Endodermal cell (in vitro differentiated cells): ENCODE data around the gene RUNX1. TPM values are rescaled to one million over a fixed set of nuclear protein-coding genes. Genes with fewer than 3 reads are reported as not detected.

Source experiments
- DNase-seq: peaks from one replicate; pipeline ENCODE4 v3.0.0-alpha.2; 2017
- H3K27ac ChIP-seq: 2 replicates; pipeline ENCODE4 v1.5.1; 2013; ENCODE audit warnings: mild to moderate bottlenecking, low read depth, low read length, moderate library complexity
- H3K27me3 ChIP-seq: 2 replicates; pipeline ENCODE4 v1.6.1; 2013; ENCODE audit warnings: mild to moderate bottlenecking, low read length, moderate library complexity; ENCODE audit not compliant: insufficient read depth, control insufficient read depth, poor library complexity, severe bottlenecking
- H3K36me3 ChIP-seq: 2 replicates; pipeline ENCODE4 v1.7.0; 2013; ENCODE audit warnings: mild to moderate bottlenecking, low read length, moderate library complexity; ENCODE audit not compliant: control insufficient read depth, insufficient read depth
- H3K4me1 ChIP-seq: one replicate; pipeline ENCODE4 v1.7.0; 2013; ENCODE audit warnings: low read length; ENCODE audit not compliant: control insufficient read depth, insufficient read depth
- H3K4me3 ChIP-seq: 2 replicates; pipeline ENCODE4 v1.5.1; 2013; ENCODE audit warnings: mild to moderate bottlenecking, low read length, moderate library complexity
- H3K9ac ChIP-seq: 2 replicates; pipeline ENCODE4 v1.6.1; 2013; ENCODE audit warnings: mild to moderate bottlenecking, low read length, moderate library complexity; ENCODE audit not compliant: poor library complexity, severe bottlenecking; ENCODE audit errors: extremely low read depth
- H3K9me3 ChIP-seq: 2 replicates; pipeline ENCODE4 v1.6.1; 2013; ENCODE audit warnings: mild to moderate bottlenecking, low read length, moderate library complexity; ENCODE audit not compliant: control insufficient read depth
- H3K27ac Mint-ChIP-seq: 2 replicates; pipeline ENCODE4 v1.8.0; 2020; ENCODE audit warnings: mixed read lengths
- H3K27me3 Mint-ChIP-seq: 2 replicates; pipeline ENCODE4 v1.8.0; 2021; ENCODE audit warnings: mild to moderate bottlenecking, mixed read lengths; ENCODE audit not compliant: insufficient read depth
- H3K36me3 Mint-ChIP-seq: 2 replicates; pipeline ENCODE4 v1.8.0; 2020; ENCODE audit warnings: low read depth, mixed read lengths
- H3K4me1 Mint-ChIP-seq: 2 replicates; pipeline ENCODE4 v1.8.0; 2020; ENCODE audit warnings: mixed read lengths
- H3K4me3 Mint-ChIP-seq: 2 replicates; pipeline ENCODE4 v1.8.0; 2020; ENCODE audit warnings: mild to moderate bottlenecking, moderate library complexity, mixed read lengths
- H3K9me3 Mint-ChIP-seq: 2 replicates; pipeline ENCODE4 v1.8.0; 2020; ENCODE audit warnings: mild to moderate bottlenecking, mixed read lengths
- WGBS, 2 experiments: methylation state at CpG; one replicate each; pipeline versions ENCODE4 v1.1.5 to v1.1.7; 2013; ENCODE audit warnings: missing lambda C conversion rate in 2 of 2, mixed read lengths in 1 of 2; ENCODE audit not compliant: insufficient coverage in 1 of 2, insufficient read length in 1 of 2; 5-methylcytosine and 5-hydroxymethylcytosine counted together
- total RNA-seq, 2 donors: library from RNA; stranded (reverse); fragmentation: NEBNext Ultra II Directional in 1 of 2; extraction: Animal tissue kit (Norgen Biotek cat#: 25700) in 1 of 2; gene quantifications; 2 replicates in 1 of 2; 3 replicates in 1 of 2; pipeline ENCODE4 v1.2.1, GENCODE V29; 2021
- TF ChIP-seq, protein P1 (sequence below): fragments of 200-600 bp; sonication (generic); conservative IDR thresholded peaks from 2 replicates; pipeline ENCODE4 v1.5.0; 2021; ENCODE audit warnings: antibody characterized with exemption, mild to moderate bottlenecking

The RUNX1 gene
- total RNA-seq, 2 donors from 2014 or later: 0.31 to 2.8 TPM

DNA sequence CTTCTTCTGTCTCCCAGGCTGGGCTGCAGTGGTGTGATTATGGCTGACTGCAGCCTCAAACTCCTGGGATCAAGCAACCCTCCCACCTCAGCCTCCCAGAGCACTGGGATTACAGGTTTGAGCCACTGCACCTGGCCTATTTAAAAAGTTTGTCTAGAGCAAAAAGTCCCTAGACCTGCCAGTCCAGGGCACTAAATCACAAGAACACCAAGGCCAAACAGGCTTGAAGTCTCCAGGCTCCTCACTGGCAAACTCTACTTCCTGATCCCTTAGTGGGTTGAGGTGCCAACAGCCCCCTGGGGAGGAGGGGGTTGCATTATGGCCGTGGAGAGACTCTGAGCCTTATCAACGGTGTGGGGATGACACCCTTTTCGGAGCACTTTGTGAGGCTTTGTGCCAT lies 304.3 kb downstream of the RUNX1 start:
- no peak overlapping the region for H3K27ac Mint-ChIP-seq

DNA sequence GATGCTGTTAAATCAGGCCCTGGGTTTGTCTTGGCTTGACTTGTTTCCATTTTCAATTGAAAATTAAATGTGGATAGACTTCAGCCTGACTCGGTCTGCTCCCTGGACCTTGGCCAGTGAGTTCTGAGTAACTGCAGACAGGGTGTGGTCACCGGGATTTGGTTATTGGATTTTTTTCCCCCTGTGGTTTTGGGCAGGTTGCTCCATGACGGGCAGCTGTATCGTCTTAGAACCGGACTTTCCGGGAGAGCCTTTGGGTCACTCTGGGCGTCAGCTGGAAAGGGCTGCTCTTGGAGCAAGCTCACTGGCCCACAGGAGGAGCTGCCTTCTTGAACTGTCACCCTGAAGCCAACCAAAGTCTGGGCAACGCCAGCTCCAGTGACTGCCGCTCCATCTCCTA lies 305.3 kb downstream of the RUNX1 start:
- no peaks in the 10 kb centered on the region for H3K9me3 ChIP-seq
- H3K4me1 Mint-ChIP-seq: no peaks in the 10 kb centered on the region
- H3K9ac ChIP-seq: no peak overlapping the region
- H3K27me3 ChIP-seq: no peaks in the 10 kb centered on the region
- no peak for DNase-seq
- no peak overlapping the region for H3K27ac ChIP-seq
- no peaks in the 10 kb centered on the region for H3K36me3 Mint-ChIP-seq
- H3K36me3 ChIP-seq: no peaks in the 10 kb centered on the region
- no peaks in the 10 kb centered on the region for H3K9me3 Mint-ChIP-seq
- peaks cover 19% of the 10 kb centered on the region for H3K27me3 Mint-ChIP-seq
- TF ChIP-seq, protein P1, sequence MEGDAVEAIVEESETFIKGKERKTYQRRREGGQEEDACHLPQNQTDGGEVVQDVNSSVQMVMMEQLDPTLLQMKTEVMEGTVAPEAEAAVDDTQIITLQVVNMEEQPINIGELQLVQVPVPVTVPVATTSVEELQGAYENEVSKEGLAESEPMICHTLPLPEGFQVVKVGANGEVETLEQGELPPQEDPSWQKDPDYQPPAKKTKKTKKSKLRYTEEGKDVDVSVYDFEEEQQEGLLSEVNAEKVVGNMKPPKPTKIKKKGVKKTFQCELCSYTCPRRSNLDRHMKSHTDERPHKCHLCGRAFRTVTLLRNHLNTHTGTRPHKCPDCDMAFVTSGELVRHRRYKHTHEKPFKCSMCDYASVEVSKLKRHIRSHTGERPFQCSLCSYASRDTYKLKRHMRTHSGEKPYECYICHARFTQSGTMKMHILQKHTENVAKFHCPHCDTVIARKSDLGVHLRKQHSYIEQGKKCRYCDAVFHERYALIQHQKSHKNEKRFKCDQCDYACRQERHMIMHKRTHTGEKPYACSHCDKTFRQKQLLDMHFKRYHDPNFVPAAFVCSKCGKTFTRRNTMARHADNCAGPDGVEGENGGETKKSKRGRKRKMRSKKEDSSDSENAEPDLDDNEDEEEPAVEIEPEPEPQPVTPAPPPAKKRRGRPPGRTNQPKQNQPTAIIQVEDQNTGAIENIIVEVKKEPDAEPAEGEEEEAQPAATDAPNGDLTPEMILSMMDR: no peak
- no peak overlapping the region for H3K4me3 Mint-ChIP-seq
- WGBS, 2 experiments: 78 to 83% methylated on average over 5 to 9 of the region's 9 CpGs
- H3K4me1 ChIP-seq: no peaks in the 10 kb centered on the region
- no peak overlapping the region for H3K4me3 ChIP-seq
- no peak overlapping the region for H3K27ac Mint-ChIP-seq

More for the DNA sequence above, 304.3 kb downstream of the RUNX1 start:
- H3K4me3 Mint-ChIP-seq: no peak overlapping the region
- no peaks in the 10 kb centered on the region for H3K27me3 ChIP-seq
- H3K27ac ChIP-seq: no peak overlapping the region
- H3K4me1 ChIP-seq: no peaks in the 10 kb centered on the region
- no peaks in the 10 kb centered on the region for H3K9me3 Mint-ChIP-seq
- DNase-seq: no peak
- peaks cover 18% of the 10 kb centered on the region for H3K27me3 Mint-ChIP-seq
- no peaks in the 10 kb centered on the region for H3K4me1 Mint-ChIP-seq
- no peaks in the 10 kb centered on the region for H3K36me3 Mint-ChIP-seq
- 72 to 76% methylated on average over 3 of the region's 3 CpGs for WGBS, 2 experiments
- no peak overlapping the region for H3K9ac ChIP-seq
- no peaks in the 10 kb centered on the region for H3K36me3 ChIP-seq
- H3K4me3 ChIP-seq: no peak overlapping the region
- no peaks in the 10 kb centered on the region for H3K9me3 ChIP-seq
- TF ChIP-seq, protein P1: no peak

DNA sequence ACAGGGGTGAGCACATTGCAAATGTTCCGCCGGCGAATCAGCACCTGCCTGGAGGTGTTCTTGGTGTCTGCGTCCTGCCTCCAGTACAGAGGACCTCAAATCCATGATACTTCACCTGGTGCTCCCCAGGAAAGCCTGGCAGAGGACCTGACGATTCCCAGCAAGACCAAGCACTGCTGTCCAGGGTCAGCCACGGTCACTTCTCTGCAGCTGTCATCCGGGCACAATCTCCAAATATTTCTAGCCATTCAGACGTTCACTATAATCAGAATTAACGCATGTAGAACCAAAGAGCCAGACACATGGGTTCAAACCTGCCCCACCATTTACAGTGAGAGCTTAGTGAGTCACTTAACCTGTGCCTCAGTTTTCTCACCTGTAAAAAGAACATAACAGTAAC lies 305.8 kb downstream of the RUNX1 start:
- DNase-seq: no peak
- no peaks in the 10 kb centered on the region for H3K36me3 ChIP-seq
- no peaks in the 10 kb centered on the region for H3K27me3 ChIP-seq
- no peaks in the 10 kb centered on the region for H3K4me1 Mint-ChIP-seq
- peaks cover 23% of the 10 kb centered on the region for H3K27me3 Mint-ChIP-seq
- TF ChIP-seq, protein P1: no peak
- H3K9me3 ChIP-seq: no peaks in the 10 kb centered on the region
- no peak overlapping the region for H3K27ac ChIP-seq
- no peaks in the 10 kb centered on the region for H3K4me1 ChIP-seq
- 92 to 94% methylated on average over 9 of the region's 9 CpGs for WGBS, 2 experiments
- H3K36me3 Mint-ChIP-seq: no peaks in the 10 kb centered on the region
- no peaks in the 10 kb centered on the region for H3K9me3 Mint-ChIP-seq
- H3K9ac ChIP-seq: no peak overlapping the region
- no peak overlapping the region for H3K4me3 ChIP-seq
- H3K4me3 Mint-ChIP-seq: no peak overlapping the region
- no peak overlapping the region for H3K27ac Mint-ChIP-seq
